Measurements from ENCODE around the gene ZNF513.
"Not testable (repeated sequence)": the region's sequence is repeated elsewhere in the genome, so short reads cannot be mapped to it uniquely, and the experiment has no call there.

The ZNF513 gene, protein sequence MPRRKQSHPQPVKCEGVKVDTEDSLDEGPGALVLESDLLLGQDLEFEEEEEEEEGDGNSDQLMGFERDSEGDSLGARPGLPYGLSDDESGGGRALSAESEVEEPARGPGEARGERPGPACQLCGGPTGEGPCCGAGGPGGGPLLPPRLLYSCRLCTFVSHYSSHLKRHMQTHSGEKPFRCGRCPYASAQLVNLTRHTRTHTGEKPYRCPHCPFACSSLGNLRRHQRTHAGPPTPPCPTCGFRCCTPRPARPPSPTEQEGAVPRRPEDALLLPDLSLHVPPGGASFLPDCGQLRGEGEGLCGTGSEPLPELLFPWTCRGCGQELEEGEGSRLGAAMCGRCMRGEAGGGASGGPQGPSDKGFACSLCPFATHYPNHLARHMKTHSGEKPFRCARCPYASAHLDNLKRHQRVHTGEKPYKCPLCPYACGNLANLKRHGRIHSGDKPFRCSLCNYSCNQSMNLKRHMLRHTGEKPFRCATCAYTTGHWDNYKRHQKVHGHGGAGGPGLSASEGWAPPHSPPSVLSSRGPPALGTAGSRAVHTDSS

DNA sequence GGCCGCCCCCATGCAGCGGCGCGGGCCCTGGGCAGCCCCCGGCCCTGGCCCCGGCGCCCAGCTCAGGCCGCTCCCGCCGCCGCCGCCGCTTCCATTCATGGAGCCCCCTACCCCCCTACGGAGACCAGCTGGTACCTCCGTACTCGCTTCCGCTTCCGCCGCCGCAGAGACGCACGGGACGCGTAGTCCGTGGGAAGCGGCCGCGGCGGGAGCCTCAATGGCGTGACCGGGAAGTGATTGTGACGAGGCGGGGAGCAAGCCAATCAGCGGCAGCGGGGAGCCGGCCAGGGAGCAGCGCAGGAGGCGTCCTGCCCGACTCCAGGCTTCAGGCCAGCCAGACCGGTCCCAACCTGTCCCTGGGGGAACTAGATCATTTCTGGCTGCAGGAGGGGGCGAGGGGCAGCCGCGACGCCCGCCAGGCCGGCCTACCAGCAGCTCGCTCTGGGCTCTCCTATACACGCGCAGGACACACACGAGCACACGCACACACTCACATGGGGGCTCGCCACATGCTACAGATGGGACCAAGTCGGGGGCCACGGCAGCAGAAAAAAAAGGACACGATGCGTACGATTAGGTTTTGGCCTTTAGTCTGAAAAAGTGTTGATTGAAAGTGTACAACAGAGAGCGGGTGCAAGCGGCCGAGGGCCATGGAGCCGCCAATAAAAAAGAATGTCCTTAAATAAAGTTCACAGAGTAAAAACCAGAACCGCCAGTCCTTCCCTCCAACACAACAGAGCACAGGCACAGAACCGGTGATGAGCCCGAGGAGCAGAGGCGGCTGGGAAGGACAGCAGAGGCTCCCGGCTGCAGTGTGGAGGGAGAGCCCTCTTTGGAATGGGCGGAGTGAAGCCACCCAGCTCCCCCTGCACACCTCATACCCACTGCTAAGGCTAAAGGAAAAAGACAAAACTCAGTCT, at the start of gene ZNF513:
Gene ZNF513 (minus strand): TSS at position 109 of the 920 bp plus-strand sequence. CDS start 208 bp downstream, outside the sequence.
- peak; percentile 96 to 98 (median 98) for DNase-seq

DNA sequence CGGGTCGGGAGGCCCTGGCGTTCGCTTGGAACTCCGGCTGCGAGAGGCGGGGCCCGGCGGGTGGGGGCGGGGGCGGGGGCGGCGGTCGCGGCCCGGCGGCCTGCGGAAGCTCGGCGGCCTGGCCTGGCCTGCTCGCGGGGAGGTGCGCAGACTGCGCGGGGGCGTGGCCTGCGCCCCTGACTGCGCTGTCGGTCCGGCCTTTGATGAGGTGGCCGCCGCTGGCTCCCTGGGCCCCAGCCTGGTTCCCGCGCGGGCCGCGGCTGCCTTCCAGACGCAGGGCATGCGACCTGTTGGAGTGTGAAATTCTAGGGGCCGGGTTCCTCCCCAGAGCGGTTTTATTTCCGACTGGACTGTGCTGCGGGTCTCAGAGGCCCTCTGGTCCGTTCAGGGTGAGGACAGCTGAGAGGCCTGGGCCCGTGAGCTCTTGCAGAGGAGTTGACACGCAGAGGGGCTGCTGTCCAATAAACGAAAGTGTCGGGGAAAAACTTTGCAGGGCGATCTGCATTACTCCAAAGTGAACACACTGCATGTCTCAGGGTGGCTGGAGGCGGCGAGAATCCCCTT, 48.5 kb upstream of the ZNF513 start:
- DNase-seq, result peak; percentile 91 to 97 (median 94)

DNA sequence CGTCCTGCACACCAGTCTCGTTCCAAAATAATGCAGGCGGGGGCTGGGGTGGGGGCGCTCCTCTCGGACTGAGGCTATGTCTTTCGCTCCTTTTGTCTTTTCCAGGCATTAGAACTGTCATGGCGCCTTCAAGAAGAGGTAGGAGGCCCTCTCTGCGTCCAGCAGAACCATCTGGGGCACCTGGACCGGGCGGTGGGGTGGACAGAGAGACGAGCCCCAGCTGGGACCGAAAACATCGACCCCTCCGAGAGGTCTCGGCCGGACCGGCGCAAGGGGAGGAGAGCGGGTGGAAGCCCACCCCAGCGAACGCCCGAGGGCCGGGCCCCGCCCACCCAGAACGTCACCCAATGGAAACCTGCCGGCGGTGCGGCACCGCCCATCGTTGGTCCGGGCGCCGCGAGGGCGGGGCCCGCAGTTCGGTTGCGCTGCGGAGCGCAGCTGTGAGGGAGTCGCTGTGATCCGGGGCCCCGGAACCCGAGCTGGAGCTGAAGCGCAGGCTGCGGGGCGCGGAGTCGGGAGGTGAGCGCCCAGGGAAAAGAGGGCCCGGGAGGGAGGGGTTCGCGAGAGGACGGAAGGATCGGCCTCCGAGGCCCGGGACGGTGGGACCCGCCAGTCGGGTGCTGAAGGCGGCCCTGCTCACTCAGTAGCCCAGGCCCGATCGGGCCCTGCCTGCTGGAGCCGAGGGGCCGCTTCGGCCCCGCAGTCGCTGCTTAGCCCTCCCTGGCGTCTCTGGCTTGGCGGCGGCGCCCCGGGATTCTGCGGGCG, 47.9 kb upstream of the ZNF513 start, which contains the start of gene NRBP1:
Gene NRBP1 (plus strand): TSS at position 419 of the 765 bp plus-strand sequence. CDS start 4,643 bp downstream, outside the sequence.
- peak; percentile 92 to 99 (median 97) for DNase-seq

DNA sequence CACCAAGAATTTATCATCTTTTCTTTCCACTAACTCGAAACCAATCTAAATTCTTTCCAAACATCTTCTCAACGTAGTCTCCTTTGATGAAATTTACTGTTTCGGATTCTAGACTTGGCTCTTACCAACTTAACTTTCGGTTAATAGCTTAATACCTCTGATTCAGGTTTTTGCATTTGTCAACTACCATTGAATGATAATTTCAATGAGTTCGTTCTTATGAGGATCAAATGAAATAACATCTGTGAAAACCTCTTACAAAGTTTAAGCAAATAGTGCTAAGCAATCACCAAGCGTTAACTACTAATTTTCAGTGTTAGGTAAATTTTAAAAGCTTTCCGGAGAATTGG, 47.3 kb upstream of the ZNF513 start:
- DNase-seq, result no peak

DNA sequence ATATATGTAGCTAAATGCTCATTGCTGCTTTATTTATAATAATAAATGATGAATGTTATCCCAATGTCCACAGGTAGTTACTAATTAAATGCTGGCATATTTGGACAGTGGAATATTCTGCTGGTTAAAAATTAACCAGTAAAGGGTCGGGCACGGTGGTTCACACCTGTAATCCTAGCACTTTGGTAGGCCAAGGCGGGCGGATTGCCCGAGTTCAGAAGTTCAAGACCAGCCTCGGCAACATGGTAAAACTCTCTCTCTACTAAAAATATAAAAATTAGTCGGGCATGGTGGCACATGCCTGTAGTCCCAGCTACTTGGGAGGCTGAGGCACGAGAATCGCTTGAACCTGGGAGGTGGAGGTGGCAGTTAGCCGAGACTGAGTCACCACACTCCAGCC, 44.5 kb upstream of the ZNF513 start:
- not testable (repeated sequence) for DNase-seq

DNA sequence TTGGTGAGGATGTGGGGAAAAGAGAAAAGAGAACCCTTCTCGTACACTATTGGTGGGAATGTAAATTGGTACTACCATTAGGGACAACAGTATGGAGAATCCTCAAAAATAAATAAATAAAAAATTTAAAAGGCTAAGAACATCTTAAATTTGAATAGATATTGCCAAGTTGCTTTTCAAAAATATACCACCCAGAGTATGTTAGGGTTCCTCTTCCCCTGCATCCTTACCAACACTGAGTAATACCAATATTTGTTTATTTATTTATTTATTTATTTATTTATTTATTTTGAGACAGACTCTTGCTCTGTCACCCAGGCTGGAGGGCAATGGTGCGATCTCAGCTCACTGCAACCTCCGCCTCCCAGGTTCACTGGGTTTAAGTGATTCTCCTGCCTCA, 42.4 kb upstream of the ZNF513 start:
- DNase-seq, result no peak

DNA sequence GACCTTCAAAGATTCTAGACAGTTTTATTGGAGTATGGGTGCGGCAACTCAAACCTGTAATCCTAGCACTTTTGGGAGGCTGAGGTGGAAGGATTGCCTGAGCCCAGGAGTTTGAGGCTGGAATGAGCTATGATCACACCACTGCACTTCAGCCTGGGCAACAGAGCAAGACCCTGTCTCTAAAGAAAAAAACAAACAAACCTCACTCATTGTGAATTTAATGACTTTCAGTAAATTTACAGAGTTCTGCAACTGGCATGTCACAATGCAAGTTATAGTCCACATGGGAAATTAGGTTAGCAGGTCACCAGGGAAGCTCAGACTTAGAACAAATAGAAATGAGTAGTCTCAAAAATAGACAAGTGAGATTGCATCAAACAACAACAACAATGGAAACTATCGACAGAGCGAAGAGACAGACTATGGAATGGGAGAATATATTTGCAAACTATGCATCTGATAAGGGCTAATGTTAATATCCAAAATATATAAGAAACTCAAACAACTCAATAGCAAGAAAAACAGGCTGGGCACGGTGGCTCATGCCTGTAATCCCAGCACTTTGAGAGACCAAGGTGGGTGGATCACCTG, 41.2 kb upstream of the ZNF513 start:
- no peak for DNase-seq

DNA sequence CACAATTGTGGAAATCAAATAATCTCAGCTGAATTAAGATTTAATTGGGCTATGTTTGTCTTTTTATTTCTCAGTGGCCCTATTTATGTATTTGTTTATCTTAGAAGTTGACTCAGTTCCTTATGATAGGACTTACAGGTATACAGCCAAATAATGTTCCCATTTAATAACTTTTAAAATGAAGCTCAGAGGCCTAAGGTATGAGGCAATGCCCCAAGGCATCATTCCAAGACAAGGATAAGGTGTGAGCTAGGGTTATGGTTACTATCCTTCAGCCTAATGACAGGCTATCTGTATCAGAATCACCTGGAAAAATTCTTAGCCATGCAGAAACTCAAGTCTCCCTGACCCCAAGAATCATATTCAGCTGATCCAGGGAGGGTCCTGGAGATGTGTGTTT, 40.5 kb upstream of the ZNF513 start:
- no peak for DNase-seq

DNA sequence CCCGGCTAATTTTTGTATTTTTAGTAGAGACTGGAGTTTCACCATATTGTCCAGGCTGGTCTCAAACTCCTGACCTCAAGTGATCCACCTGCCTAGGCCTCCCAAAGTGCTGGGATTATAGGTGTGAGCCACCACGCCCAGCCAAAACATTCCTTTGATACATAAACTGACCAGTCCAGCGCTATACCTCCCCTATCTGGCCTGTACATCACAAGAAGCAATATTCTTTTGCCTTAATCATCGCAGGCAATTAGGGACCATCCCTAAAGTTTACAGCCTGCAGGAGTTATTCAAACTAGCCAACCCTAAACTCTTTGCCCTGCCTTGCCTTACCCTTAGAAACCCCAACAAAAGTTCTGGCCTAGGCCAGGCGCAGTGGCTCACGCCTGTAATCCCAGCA, 35.6 kb upstream of the ZNF513 start:
- no peak for DNase-seq

DNA sequence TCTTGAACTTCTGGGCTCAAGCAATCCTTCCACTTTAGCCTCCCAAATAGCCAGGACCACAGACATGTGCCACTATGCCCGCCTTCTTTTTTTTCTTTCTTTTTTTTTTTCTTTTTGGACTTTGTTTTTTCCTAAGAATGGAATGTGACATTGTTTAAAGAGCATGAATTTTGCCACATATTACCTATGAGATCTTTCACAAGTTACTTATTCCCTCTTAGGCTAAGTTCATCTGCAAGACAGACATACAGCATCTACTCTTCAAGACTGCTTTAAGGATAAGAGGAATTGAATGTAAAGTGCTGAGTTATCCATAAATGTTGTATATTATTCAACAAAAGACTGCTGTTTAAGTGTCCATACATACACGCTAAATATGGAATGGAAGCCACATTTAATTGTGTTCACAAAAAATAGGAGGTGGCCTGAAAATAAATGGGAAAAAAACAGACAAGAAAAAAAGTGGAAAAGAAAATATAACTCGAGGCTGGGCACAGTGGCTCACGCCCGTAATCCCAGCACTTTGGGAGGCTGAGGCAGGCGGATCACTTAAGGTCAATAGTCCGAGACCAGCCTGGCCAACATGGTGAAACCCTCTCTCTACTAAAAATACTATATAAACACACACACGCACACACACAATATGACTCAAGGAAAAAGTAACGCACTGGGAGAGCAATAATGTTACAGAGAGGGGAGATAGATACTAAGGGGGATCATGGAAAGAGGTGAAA, 32.1 kb upstream of the ZNF513 start:
- no peak for DNase-seq

DNA sequence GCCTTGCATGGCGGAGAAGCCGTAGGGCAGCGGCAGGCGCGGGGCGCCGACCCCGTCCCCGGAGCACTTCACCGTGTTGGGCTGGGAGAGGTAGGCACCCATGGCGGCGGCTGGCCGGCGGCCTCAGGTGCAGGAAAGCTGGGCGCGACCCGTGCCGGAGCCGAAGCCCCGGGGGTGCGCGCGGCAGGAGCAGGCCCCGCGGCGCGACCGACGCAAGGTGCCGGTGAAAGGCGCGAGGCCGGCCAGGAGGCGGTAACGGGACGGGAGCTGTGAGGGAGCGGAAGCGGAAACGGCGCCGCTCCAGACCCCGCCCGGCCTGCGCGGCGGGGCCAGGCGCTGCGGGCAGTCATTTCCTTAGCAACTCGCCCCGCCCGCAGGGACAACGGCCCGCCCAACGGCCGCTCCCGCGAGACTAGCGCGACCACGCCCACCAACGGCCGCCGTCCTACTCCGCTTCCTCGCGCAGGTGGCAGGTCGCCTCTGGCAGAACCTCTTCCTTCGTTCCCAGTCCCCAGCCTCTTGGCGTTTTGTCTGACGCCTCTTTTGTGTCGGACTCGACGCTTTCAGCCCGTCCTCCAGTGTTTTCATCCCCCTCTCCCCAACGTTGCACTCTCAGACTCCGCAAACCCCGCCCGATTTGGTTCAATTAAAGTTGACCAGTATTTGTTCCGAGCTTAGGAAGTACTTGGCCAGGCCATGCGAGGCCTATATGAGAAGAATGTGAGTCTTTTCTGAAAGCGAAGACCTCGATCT, 29.0 kb upstream of the ZNF513 start, which contains the start of gene PPM1G:
Gene PPM1G (minus strand): TSS at position 271 of the 753 bp plus-strand sequence. CDS start 169 bp downstream, at position 102.
- DNase-seq, result peak; percentile 96 to 99 (median 98)

DNA sequence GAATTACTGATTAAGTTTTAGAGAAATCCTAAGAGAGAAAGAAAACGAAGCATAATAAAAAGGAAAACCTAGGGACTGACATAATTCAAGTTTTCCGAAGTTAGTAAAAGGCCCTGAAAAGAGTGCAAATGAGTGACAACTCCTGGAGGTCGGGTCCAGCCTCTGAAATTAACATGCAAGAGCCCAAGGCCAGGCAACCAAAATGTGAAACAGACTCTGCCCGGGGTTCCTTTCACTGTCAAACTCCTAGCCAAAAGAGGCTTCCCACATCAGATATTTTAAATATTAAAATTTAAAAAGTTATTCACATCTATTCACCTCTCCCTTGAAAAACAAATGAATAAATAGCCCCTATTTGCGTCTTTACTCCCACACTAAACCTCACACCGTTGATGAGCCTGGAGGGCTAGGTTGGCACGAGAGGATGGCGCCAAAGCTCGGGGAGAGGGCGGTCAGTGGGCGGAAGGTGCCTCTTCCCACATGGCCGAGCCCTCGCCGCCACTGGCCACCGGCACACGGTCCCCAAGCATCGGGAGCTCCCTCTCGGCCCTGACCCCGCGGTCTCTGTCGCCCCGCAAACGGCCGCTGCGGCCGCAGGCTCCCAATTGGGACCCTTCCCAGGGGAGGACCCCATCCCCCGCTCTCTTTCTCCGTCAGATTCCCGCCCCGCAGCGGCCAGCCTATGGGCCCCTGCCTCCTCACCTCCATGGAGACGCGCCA, 28.2 kb upstream of the ZNF513 start:
- DNase-seq, result peak; percentile 18 to 52 (median 36)

DNA sequence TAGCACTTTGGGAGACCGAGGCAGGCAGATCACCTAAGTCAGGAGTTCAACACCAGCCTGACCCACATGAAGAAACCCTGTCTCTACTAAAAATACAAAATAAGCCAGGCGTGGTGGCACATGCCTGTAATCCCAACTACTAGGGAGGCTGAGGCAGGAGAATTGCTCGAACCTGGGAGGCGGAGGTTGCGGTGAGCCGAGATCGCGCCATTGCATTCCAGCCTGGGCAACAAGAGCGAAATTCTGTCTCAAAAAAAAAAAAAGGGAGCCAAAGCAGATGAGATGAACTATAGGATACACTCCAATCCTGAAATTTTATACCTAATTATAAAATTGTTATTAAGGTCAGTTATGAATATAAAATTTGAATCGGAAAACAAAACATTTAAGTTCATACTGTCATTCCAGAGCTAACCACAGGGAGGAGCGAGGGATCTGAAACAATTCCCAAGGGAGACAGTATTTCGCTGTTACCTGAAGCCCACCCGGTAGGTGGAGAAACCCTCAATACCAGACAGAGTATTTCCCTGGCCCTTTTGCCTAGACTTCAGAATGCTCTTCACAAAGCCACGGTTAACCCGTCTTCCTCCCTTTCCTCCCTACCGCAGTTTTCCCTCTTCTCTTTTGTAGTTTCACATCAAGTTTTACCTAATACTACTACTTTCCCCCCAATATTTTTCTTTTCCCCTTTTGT, 27.4 kb upstream of the ZNF513 start:
- DNase-seq, result peak; percentile 24 to 38 (median 29)

DNA sequence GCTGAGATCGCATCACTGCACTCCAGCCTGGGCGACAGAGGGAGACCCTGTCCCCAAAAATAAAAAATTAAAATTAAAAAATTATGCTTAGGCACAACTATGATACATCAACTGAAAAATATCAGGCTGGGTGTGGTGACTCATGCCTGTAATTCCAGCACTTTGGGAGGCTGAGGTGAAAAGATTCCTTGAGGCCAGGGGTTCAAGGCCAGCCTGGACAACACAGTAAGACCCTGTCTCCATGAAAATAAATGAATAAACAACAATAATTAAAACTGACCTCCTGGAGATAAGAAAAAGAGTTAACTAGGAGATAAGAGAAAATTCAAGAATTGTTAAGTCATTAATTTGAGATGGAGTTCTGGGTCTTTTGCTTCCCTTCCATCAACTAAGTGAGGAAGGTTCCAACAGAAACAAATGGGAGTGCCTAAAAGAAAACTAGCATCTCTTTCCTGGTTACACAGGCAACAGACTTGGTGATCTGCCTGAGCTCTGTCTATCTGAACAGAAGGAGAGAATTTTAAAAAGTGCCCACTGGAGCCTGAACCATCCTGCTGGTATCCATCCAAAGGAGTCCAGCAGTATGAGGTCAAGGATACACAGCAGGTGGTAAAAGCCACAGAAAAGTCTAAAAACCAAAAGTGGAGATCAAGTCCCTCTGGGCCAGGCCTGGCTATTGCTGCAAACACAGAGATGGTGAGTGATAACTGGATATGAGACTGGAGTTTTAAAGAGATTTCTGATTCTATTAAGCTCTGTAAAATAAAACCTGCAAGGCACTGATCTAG, 20.0 kb upstream of the ZNF513 start:
- no peak for DNase-seq

DNA sequence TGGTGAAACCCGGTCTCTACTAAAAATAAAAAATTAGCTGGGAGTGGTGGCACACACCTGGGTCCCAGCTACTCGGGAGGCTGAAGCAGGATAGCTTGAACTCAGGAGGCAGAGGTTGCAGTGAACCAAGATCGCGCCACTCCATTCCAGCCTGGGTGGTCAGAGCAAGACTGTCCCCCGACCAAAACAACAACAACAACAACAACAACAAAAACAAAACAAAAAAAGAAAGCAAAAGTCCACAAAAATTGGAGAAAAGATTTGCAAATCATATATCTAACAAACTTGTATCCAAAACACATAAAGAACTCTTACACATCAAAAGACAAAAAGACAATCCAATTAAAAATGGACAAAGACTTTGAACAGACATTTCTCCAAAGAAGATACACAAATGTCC, 18.4 kb upstream of the ZNF513 start:
- DNase-seq, result no peak

DNA sequence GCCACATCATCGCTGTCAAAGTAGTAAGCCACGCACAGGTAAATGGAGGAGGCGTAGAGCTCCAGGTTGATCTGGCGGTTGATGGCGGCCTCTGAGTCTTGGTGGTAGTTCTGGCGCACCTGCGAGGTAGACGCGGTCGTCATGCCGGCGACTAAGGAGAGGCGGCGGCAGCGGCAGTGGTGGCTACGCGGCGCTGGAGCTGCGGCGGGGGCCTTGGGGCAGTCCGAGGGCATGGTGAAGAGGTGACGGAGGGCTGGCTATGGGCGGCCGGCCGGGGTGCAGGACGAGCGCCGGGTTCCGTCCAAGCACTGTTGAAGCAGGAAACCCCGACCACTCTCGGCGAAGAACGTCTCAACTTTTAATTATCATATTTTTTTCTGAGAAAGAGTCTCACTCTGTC, 12.7 kb upstream of the ZNF513 start:
- DNase-seq, result no peak

DNA sequence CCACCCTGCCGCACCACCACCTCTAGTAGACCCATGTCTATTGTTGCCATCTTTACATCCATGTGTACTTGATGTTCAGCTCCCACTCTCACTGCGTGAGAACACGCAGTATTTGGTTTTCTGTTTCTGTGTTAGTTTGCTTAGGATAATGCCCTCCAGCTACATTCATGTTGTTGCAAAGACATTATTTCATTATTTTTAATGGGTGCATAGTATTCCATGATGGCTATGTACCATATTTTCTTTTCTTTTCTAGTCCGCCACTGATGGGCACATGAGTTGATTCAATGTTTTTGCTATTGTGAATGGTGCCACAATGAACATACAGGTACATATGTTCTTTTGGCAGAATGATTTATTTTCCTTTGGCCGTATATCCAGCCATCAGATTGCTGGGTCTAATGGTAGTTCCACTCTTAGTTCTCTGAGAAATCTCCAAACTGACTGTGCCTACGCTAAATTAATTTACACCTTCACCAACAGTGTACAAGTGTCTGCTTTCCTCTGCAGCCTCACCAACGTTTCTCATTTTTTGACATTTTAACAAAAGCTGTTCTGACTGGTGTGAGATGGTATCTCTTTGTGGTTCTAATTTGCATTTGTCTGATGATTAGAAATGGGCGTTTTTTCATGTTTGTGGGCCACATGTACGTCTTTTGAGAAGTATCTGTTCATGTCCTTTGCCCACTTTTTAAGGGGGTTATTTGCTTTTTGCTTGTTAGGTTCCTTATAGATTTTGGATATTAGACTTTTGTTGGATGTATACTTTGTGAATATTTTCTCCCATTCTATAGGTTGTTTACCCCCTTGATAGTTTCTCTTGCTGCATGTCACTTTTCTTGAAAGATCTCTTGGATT, 10.5 kb upstream of the ZNF513 start:
- no peak for DNase-seq

Measured in suppressor macrophage treated with lipopolysaccharide for 1 hour (primary cell).